ENCODE measurements around the gene CCDC85C. TPM values are rescaled to one million over a fixed set of nuclear protein-coding genes. Genes with fewer than 3 reads are reported as not detected.

CCDC85C gene
- total and polyA plus RNA-seq, 2 of the 8 experiments (the other 6 are each of a cell fraction or from before 2014, with no cell fraction given), result 16.8 to 35.8 TPM

DNA sequence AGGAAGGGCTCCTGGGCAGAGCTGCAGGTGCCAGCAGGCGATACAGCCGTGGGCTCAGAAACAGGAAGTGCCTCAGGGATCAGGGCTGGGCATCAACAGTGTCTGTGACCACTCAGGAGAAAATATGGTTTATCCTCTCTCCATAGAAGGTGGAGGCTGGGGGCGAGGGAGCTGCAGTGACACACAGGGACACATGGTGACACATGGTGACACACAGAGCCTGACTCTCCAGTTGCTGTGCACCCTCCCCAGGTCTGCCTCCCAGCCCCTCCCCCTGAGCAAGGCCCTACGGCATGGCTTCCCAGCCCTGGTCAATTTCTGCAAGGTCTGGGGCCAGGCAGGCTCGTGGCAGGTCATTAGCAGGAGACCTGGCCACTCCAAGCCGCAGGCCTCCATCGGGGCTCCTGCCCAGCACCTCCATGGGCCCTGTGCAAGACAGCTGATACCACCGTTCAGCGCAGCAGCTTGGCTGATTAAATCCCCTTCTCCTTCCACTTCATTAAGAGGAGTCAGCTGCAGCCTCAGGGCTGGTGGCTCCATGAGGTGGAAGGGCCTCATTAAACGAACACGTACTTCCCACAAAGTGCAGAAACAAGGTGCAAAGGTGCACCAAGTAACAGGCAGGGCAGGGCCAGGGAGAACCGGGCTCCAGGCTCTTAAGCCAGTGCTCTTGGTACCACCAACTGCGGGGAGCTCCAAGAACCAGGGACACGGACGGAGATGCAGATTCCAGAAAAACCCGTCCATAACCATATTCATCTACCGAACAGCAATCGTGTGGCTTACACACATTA lies 62.1 kb downstream of the CCDC85C start:
- H3K4me3 ChIP-seq (ENCODE audit: extremely low read depth in 1 of 4, insufficient read depth in 2 of 4, low read depth in 3 of 4, low read length in 4 of 4), result no peak overlapping the region
- H3K9ac ChIP-seq (replicated peaks in 1 of 4; ENCODE audit: extremely low read depth in 1 of 4, low read depth in 3 of 4, low read length in 3 of 4), result no peak overlapping the region
- H3K27ac ChIP-seq (ENCODE audit: low read depth, low read length), result no peak overlapping the region
- 0 out of 2 replicates have a peak overlapping the region, but pooled peaks have one; percentile 39 for H2BK12ac ChIP-seq (ENCODE audit: low read depth, low read length)
- no peak overlapping the region for H3K56ac ChIP-seq (replicated peaks; ENCODE audit: insufficient read length, low read depth, low read length)
- no peak overlapping the region for H3K14ac ChIP-seq (ENCODE audit: insufficient read length)
- peak overlapping the region; percentile 52; the same call in 1 of the 2 replicates for H2BK5ac ChIP-seq (ENCODE audit: low read depth, low read length)
- DNase-seq (ENCODE audit: low read depth in 1 of 2, low spot score in 2 of 2) (no peak), FAIRE-seq (no peak)
- no peak overlapping the region for H2AFZ ChIP-seq (ENCODE audit: low read length)
- no peak overlapping the region for H2BK20ac ChIP-seq (ENCODE audit: low read length)
- no peak overlapping the region; the same call in 1 of the 2 replicates for H4K8ac ChIP-seq (ENCODE audit: extremely low read depth, insufficient read depth, low read length)
- no peak overlapping the region for H4K91ac ChIP-seq (replicated peaks; ENCODE audit: insufficient read length, low read length)
- 0 out of 2 replicates have a peak overlapping the region, but pooled peaks have one; percentile 81 for H2BK15ac ChIP-seq (ENCODE audit: low read length)
- peaks cover 9 to 45% (median 26%) of the 10 kb centered on the region in 4 experiments for H3K4me1 ChIP-seq (replicated peaks in 1 of 4; ENCODE audit: control insufficient read depth in 3 of 4, insufficient read depth in 4 of 4, low read length in 3 of 4)
- CTCF ChIA-PET (ENCODE audit: partially characterized antibody), result interaction anchor here (0.5 to 3.6 kb wide), 18 partner anchors 9 to 267 kb away, joined by 3 to 19 read pairs (median 4); no protein-coding TSS in a partner anchor
- H3K9me3 ChIP-seq (ENCODE audit: insufficient read depth in 2 of 2, low read depth in 1 of 2, low read length in 1 of 2), result no peaks in the 10 kb centered on the region
- H3K23me2 ChIP-seq (ENCODE audit: low read depth, low read length), result no peaks in the 10 kb centered on the region
- H3K79me1 ChIP-seq (ENCODE audit: low read depth, low read length), result peaks cover 30% of the 10 kb centered on the region
- WGBS, 2 experiments (ENCODE audit: extremely low coverage in 1 of 2, insufficient coverage in 1 of 2, insufficient read length in 1 of 2, insufficient replicate concordance in 2 of 2, low coverage in 1 of 2, low lambda C conversion rate in 2 of 2, missing lambda C conversion rate in 1 of 2), result 91% methylated on average over 18 of the region's 18 CpGs; no CpG with 5 or more reads in 1 of the 2 experiments
- H3K4ac ChIP-seq (replicated peaks; ENCODE audit: insufficient read length, low read depth, low read length), result no peak overlapping the region
- POLR2A ChIA-PET (ENCODE audit: partially characterized antibody), result interaction anchor here (0.7 to 1.6 kb wide), 2 partner anchors 20 to 29 kb away, joined by 3 read pairs; no protein-coding TSS in a partner anchor
- 0 out of 2 replicates have a peak overlapping the region, but pooled peaks have one; percentile 39 for H2AK5ac ChIP-seq (ENCODE audit: low read depth, low read length)
- no peak overlapping the region for H2BK120ac ChIP-seq (replicated peaks; ENCODE audit: low read depth, low read length)
- H3K18ac ChIP-seq (ENCODE audit: extremely low read depth, low read length), result no peak overlapping the region; the same call in 1 of the 2 replicates
- no peaks in the 10 kb centered on the region for H3K36me3 ChIP-seq (ENCODE audit: control insufficient read depth in 2 of 4, insufficient read depth in 4 of 4, low read length in 3 of 4)
- peaks cover 10 to 24% of the 10 kb centered on the region in 2 experiments for H4K20me1 ChIP-seq (replicated peaks in 1 of 2; ENCODE audit: control insufficient read depth in 1 of 2, insufficient read depth in 2 of 2, low read length in 2 of 2)
- H3K27me3 ChIP-seq (replicated peaks in 1 of 4; ENCODE audit: control insufficient read depth in 3 of 4, extremely low read depth in 1 of 4, insufficient read depth in 3 of 4, low read length in 3 of 4), result no peaks in the 10 kb centered on the region
- no peak overlapping the region for H4K5ac ChIP-seq (ENCODE audit: insufficient read length, low read depth, low read length)
- no peak overlapping the region for H3K23ac ChIP-seq (ENCODE audit: insufficient read length)
- H3K79me2 ChIP-seq (ENCODE audit: control insufficient read depth in 1 of 2, insufficient read depth in 2 of 2, low read length in 2 of 2), result peaks cover 0 to 72% of the 10 kb centered on the region in 2 experiments; a peak in 2 of 4 replicates
- no peak overlapping the region for H3K4me2 ChIP-seq (ENCODE audit: insufficient read depth in 1 of 2, low read depth in 2 of 2, low read length in 2 of 2)
- TF ChIP-seq CBX5 (IDR thresholded peaks at IDR 0.05; ENCODE audit: low read depth, low read length) (no peak), SP4 (IDR thresholded peaks at IDR 0.05; ENCODE audit: low read length) (no peak), BACH1 (IDR thresholded peaks at IDR 0.05; ENCODE audit: low read length) (no peak), GTF2F1 (IDR thresholded peaks at IDR 0.05; ENCODE audit: borderline replicate concordance, low read depth, low read length) (no peak), RNF2 (IDR thresholded peaks at IDR 0.05; ENCODE audit: borderline replicate concordance, low read depth, low read length, missing control alignments, poor library complexity, severe bottlenecking) (no peak), E2F6 (IDR thresholded peaks at IDR 0.05) (no peak), EP300 (IDR thresholded peaks at IDR 0.05; ENCODE audit: borderline replicate concordance in 1 of 2, low read depth in 2 of 2, low read length in 2 of 2) (no peak), RBBP5 (IDR thresholded peaks at IDR 0.05; ENCODE audit: borderline replicate concordance, low read depth, low read length) (no peak), ZNF274 (IDR thresholded peaks at IDR 0.05; ENCODE audit: borderline replicate concordance, extremely low read depth, low read length) (no peak), SP1 (IDR thresholded peaks at IDR 0.05; ENCODE audit: low read depth, low read length) (no peak)

Data from H1 (cell line).